HFFc6 (cell line): ENCODE results near the gene DDX47. TPM values are rescaled to one million over a fixed set of nuclear protein-coding genes. Genes with fewer than 3 reads are reported as not detected.
A peak's percentile ranks its signal among the peaks of the same experiment; 100 is the strongest.

Source experiments
- DNase-seq: peaks from one replicate; pipeline ENCODE4 v3.0.0-alpha.2; 2018
- H3K27ac Mint-ChIP-seq: 2 replicates; pipeline ENCODE4 v1.8.0; 2020; ENCODE audit warnings: mild to moderate bottlenecking, mixed read lengths
- H3K27me3 Mint-ChIP-seq: 2 replicates; pipeline ENCODE4 v1.8.0; 2021; ENCODE audit warnings: mild to moderate bottlenecking, moderate library complexity, mixed read lengths; ENCODE audit not compliant: insufficient read depth
- H3K36me3 Mint-ChIP-seq: 2 replicates; pipeline ENCODE4 v1.8.0; 2021; ENCODE audit warnings: low read depth, mixed read lengths
- H3K4me1 Mint-ChIP-seq: 2 replicates; pipeline ENCODE4 v1.8.0; 2020; ENCODE audit warnings: low read depth, mixed read lengths
- H3K4me3 Mint-ChIP-seq: 2 replicates; pipeline ENCODE4 v1.8.0; 2020; ENCODE audit warnings: mild to moderate bottlenecking, moderate library complexity, mixed read lengths
- H3K9me3 Mint-ChIP-seq: 2 replicates; pipeline ENCODE4 v1.8.0; 2020; ENCODE audit warnings: mild to moderate bottlenecking, mixed read lengths
- total RNA-seq, 6 experiments: library from RNA; stranded (reverse); fragmentation: NEBNext Ultra II Directional; extraction: Animal tissue kit (Norgen Biotek cat#: 25700); gene quantifications; 2 replicates in 1 of 6; 3 replicates in 5 of 6; pipeline ENCODE4 v1.2.3, GENCODE V29; 2021
- TF ChIP-seq, protein P1 (sequence below): fragments of 200-600 bp; sonication (generic); IDR thresholded peaks from 2 replicates; pipeline ENCODE4 v1.5.0; 2021; ENCODE audit warnings: antibody characterized with exemption, mild to moderate bottlenecking

The DDX47 gene
- total RNA-seq, 6 experiments from 2014 or later = 87.6 to 97.3 (median 94.2) TPM

GRCh38 chr12:12786351-12786705 lies 26.8 kb upstream of the DDX47 start:
- Mint-ChIP-seq H3K27me3 (no peaks in the 10 kb centered on the region), H3K4me1 (peaks cover 51% of the 10 kb centered on the region)

DNA sequence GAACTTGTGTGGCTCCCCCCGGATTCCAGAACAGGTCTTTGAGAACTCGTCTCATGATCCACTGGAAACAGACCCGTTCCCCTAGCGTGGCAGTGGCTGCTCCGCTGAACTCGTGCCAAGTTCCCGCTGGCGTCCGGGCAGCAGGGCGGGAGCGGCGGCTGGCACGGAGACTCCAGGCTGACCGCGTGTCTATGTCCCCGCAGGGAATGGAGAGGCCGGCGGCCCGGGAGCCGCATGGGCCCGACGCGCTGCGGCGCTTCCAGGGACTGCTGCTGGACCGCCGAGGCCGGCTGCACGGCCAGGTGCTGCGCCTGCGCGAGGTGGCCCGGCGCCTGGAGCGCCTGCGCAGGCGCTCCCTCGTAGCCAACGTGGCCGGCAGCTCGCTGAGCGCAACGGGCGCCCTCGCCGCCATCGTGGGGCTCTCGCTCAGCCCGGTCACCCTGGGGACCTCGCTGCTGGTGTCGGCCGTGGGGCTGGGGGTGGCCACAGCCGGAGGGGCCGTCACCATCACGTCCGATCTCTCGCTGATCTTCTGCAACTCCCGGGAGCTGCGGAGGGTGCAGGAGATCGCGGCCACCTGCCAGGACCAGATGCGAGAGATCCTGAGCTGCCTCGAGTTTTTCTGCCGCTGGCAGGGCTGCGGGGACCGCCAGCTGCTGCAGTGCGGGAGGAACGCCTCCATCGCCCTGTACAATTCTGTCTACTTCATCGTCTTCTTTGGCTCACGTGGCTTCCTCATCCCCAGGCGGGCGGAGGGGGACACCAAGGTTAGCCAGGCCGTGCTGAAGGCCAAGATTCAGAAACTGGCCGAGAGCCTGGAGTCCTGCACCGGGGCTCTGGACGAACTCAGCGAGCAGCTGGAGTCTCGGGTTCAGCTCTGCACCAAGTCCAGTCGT lies 26.2 kb upstream of the DDX47 start:
- Mint-ChIP-seq H3K9me3 (no peaks in the 10 kb centered on the region), H3K4me1 (peaks cover 57% of the 10 kb centered on the region)

More at GRCh38 chr12:12786351-12786705, 26.8 kb upstream of the DDX47 start:
- TF ChIP-seq, protein P1, sequence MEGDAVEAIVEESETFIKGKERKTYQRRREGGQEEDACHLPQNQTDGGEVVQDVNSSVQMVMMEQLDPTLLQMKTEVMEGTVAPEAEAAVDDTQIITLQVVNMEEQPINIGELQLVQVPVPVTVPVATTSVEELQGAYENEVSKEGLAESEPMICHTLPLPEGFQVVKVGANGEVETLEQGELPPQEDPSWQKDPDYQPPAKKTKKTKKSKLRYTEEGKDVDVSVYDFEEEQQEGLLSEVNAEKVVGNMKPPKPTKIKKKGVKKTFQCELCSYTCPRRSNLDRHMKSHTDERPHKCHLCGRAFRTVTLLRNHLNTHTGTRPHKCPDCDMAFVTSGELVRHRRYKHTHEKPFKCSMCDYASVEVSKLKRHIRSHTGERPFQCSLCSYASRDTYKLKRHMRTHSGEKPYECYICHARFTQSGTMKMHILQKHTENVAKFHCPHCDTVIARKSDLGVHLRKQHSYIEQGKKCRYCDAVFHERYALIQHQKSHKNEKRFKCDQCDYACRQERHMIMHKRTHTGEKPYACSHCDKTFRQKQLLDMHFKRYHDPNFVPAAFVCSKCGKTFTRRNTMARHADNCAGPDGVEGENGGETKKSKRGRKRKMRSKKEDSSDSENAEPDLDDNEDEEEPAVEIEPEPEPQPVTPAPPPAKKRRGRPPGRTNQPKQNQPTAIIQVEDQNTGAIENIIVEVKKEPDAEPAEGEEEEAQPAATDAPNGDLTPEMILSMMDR = no peak
- Mint-ChIP-seq H3K4me3 (peak overlapping the region; percentile 85), H3K36me3 (peaks cover 4% of the 10 kb centered on the region), H3K27ac (peak overlapping the region; percentile 88), H3K9me3 (no peaks in the 10 kb centered on the region)
- no peak for DNase-seq

DNA sequence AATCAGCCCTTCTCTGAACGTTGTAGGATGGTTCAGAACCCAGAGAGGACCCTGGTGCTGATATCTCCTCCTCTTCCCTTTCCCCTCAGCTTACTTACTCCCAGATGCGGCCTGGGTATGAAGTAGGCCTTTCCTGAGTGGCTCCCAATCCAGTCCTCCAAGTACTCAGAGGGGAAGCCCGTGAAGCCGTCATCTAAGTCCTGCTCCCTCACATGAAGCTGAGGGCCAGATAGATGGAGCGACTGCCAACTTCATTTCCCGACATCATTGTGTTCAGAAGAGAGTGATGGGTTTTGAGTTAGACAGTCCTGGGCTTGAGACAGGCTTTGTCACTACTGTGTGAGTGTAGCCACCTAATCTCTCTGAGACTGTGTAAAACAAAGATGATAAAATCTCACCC lies 25.0 kb upstream of the DDX47 start:
- Mint-ChIP-seq H3K27me3 (no peaks in the 10 kb centered on the region), H3K4me3 (peak overlapping the region; percentile 90), H3K27ac (peak overlapping the region; percentile 96), H3K36me3 (no peaks in the 10 kb centered on the region), H3K4me1 (peaks cover 62% of the 10 kb centered on the region), H3K9me3 (no peaks in the 10 kb centered on the region)
- TF ChIP-seq, protein P1 = no peak
- DNase-seq = no peak

More for the DNA sequence above, 26.2 kb upstream of the DDX47 start:
- Mint-ChIP-seq H3K36me3 (peaks cover 4% of the 10 kb centered on the region), H3K4me3 (peak overlapping the region; percentile 90), H3K27me3 (no peaks in the 10 kb centered on the region), H3K27ac (peak overlapping the region; percentile 96)
- TF ChIP-seq, protein P1 = peak; percentile 27
- peak; percentile 75 for DNase-seq

DNA sequence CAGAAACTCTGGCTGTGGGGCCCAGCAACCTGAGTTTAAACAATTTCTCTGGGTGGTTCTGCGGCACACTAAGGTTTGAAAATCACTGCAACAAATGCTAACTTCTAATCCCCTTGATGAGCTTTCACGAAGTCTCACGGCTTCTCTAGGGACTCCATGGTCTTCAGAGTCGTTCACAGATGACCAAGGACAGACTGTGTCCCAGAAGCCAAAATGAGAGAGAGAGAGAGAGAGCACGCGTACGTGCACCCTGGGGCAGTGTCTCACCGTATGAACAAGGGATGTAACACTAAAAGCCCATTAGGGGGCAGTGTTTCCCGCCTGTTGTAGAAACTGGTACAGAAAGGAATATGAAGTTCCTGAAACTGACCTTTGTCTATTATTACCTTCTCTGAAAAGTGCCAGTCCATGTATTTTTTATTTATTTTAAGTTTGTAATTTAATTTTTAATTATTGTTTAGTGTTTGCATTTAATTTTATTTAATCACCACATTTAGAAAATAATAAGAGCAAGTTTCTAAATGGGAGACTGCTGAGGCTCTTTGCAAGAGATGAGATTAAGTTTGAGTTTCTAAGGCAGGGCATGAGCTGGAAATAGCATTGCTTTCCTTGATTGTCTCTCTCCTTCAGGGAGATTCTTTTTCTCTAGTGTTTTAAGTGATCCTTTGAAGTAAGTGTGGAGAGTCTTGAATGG lies 24.3 kb upstream of the DDX47 start:
- Mint-ChIP-seq H3K27ac (peak overlapping the region; percentile 96), H3K4me3 (peak overlapping the region; percentile 48), H3K9me3 (no peaks in the 10 kb centered on the region), H3K27me3 (no peaks in the 10 kb centered on the region), H3K36me3 (no peaks in the 10 kb centered on the region), H3K4me1 (peaks cover 62% of the 10 kb centered on the region)
- TF ChIP-seq, protein P1 = peak; percentile 97
- DNase-seq = peak; percentile 59

DNA sequence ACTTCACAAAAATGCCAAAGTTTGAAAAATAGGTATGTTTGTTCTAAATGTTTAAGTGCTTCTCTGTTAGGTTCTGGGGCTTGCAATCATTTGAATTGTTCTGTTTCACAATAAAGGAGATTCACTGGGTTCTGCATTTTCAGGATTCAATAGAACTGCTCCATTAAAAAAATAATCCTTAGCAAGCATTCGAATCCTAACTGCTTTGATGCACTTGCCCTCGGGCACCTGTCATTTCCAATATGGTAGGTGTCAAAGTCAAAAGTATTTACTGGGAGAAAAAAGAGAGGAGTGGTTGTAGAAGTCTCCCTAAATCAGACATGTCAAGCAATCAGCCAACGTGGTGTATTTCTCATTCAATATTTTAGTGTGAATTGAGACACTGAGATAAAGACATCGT lies 22.2 kb upstream of the DDX47 start:
- Mint-ChIP-seq H3K4me1 (peaks cover 53% of the 10 kb centered on the region), H3K4me3 (no peak overlapping the region), H3K27ac (no peak overlapping the region), H3K9me3 (no peaks in the 10 kb centered on the region), H3K36me3 (no peaks in the 10 kb centered on the region), H3K27me3 (no peaks in the 10 kb centered on the region)
- DNase-seq = no peak
- TF ChIP-seq, protein P1 = no peak
